ENCODE measurements around the gene ZC3H7A.
"Not testable (repeated sequence)": the region's sequence is repeated elsewhere in the genome, so short reads cannot be mapped to it uniquely, and the experiment has no call there.

ZC3H7A gene

GRCh38 chr16:11835891-11836649 is 39.0 kb upstream of the ZC3H7A start:
- DNase-seq (ENCODE audit: low spot score) = no peak

GRCh38 chr16:11835309-11835708 is 38.3 kb upstream of the ZC3H7A start:
- no peak for DNase-seq (ENCODE audit: low spot score)
- Histone ChIP-seq H3K4me3 (no peak overlapping the region), H3K27ac (peak overlapping the region in 1 of 2 donors; percentile 14)
- TF ChIP-seq, protein P1, sequence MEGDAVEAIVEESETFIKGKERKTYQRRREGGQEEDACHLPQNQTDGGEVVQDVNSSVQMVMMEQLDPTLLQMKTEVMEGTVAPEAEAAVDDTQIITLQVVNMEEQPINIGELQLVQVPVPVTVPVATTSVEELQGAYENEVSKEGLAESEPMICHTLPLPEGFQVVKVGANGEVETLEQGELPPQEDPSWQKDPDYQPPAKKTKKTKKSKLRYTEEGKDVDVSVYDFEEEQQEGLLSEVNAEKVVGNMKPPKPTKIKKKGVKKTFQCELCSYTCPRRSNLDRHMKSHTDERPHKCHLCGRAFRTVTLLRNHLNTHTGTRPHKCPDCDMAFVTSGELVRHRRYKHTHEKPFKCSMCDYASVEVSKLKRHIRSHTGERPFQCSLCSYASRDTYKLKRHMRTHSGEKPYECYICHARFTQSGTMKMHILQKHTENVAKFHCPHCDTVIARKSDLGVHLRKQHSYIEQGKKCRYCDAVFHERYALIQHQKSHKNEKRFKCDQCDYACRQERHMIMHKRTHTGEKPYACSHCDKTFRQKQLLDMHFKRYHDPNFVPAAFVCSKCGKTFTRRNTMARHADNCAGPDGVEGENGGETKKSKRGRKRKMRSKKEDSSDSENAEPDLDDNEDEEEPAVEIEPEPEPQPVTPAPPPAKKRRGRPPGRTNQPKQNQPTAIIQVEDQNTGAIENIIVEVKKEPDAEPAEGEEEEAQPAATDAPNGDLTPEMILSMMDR (IDR thresholded peaks at IDR 0.05) = no peak

More at GRCh38 chr16:11835891-11836649, 39.0 kb upstream of the ZC3H7A start:
- Histone ChIP-seq H3K4me3 (no peak overlapping the region), H3K27ac (peak overlapping the region in 1 of 2 donors; percentile 50)
- TF ChIP-seq, protein P1 (IDR thresholded peaks at IDR 0.05) = no peak

DNA sequence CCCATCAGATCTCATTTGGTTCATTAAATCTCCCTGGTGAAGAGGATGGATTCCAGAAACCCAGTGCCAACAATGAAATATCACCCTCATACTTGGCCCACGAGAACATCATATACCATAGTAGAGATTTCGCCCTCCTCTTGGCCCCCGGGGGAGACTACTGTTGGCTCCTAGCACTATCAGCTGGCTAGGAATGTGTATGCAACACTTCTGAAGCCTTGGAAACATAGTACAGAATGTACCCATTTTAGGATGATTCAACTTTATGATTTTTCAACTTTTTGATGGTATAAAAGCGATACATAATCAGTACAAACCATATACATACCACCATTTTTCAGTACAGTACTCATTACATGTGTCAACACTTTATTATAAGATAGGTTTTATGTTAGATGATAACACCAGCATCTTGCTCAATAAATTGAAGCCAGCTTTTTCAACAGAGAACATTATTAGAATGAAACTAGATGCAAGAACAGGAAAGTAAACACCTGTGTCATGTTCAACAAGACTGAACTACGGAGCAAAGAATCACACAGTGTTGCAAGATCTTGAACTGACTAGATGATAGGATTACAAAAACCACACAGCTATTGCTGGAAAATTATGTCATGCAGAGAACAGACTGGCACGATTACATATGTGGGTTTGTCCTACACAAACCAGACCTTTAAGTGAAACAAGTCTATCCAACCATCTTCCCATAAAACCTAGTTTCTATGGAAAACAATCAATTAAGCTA is 37.1 kb upstream of the ZC3H7A start:
- H3K4me3 ChIP-seq = no peak overlapping the region
- TF ChIP-seq, protein P1 (IDR thresholded peaks at IDR 0.05) = no peak
- no peak for DNase-seq (ENCODE audit: low spot score)
- no peak overlapping the region for H3K27ac ChIP-seq

GRCh38 chr16:11828696-11829095 is 31.6 kb upstream of the ZC3H7A start:
- H3K4me3 ChIP-seq = no peak overlapping the region
- TF ChIP-seq, protein P1 (IDR thresholded peaks at IDR 0.05) = no peak
- DNase-seq (ENCODE audit: low spot score) = no peak
- no peak overlapping the region for H3K27ac ChIP-seq

- not testable (repeated sequence) for H3K27ac ChIP-seq; DNase-seq (ENCODE audit: low spot score); H3K4me3 ChIP-seq
Measured at GRCh38 chr16:11825520-11826165, 28.6 kb upstream of the ZC3H7A start.

DNA sequence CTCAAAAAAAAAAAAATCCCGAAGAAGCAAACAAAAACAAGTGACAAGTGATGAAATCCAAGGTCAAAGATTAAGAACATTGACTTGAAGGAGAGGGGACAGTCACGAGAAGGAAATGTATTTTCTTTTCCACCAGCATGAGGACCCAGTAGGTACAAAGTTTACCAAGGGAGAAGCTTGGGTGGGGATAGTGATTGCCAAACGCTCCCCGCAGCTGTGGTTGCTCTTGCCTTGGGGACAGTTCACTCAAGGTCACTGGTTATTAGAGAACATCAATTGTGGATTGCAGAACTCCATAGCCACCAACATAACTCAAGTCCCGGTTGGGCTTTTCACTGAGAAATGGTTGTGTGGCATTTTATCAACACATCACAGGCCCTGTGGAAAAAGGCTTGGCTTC is 27.3 kb upstream of the ZC3H7A start:
- TF ChIP-seq, protein P1 (IDR thresholded peaks at IDR 0.05) = no peak
- no peak for DNase-seq (ENCODE audit: low spot score)
- H3K4me3 ChIP-seq = no peak overlapping the region
- H3K27ac ChIP-seq = peak overlapping the region in 1 of 2 donors; percentile 31

DNA sequence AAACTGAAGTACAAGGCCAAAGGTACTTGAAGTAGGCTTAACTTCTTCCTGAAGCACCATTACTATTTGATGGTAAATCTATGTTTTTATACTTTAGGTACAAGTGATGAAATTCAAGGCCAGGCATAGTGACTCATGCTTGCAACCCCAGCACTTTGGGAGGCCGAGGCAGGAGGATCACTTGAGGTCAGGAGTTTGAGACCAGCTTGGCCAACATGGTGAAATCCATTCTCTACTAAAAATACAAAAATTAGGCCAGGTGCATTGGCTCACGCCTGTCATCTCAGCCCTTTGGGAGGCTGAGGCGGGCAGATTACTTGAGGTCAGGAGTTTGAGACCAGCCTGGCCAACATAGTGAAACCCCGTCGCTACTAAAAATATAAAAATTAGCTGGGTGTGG is 26.6 kb upstream of the ZC3H7A start:
- H3K4me3 ChIP-seq; H3K27ac ChIP-seq; DNase-seq (ENCODE audit: low spot score): not testable (repeated sequence)
